Peyer's patch (tissue), 4 donors: ENCODE measurements around the gene TRPM8.

Source experiments
- POLR2A ChIP-seq, 2 donors: fragments of 450-650 bp; IDR thresholded peaks; one replicate each; pipeline ENCODE4 v1.5.1; 2017; ENCODE audit warnings: antibody characterized with exemption in 2 of 2, mild to moderate bottlenecking in 2 of 2, moderate library complexity in 2 of 2
- TF ChIP-seq, protein P1 (sequence below), 6 experiments: fragments of 450-650 bp in 4 of 6; fragments of 200-600 bp in 2 of 6; sonication (generic) in 1 of 6; IDR thresholded peaks; one replicate each; pipeline ENCODE4 v1.5.1; 2017 to 2019; ENCODE audit warnings: antibody characterized with exemption in 6 of 6, mild to moderate bottlenecking in 3 of 6, moderate library complexity in 1 of 6

DNA sequence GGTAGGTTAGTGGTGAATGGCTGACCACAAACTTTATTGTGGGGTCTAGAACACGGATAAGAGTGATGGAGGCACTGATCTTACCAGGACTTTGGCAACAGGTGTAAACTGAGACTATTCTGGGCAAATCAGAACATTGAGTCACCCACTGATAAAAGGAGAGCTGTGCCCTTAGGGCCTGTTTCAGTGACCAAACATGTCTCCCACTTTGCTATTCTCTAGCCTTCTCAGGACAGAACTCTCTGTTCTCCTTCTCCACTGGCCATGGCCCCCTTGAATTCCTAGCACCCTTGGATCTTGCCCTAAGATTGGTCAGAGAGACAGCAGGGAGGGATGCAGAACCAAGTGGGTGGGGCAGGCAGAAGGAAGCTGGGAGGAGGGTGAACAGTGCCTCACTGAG lies 18.3 kb downstream of the TRPM8 start:
- TF ChIP-seq POLR2A (IDR thresholded peaks at IDR 0.05) = no peak
- TF ChIP-seq, protein P1, sequence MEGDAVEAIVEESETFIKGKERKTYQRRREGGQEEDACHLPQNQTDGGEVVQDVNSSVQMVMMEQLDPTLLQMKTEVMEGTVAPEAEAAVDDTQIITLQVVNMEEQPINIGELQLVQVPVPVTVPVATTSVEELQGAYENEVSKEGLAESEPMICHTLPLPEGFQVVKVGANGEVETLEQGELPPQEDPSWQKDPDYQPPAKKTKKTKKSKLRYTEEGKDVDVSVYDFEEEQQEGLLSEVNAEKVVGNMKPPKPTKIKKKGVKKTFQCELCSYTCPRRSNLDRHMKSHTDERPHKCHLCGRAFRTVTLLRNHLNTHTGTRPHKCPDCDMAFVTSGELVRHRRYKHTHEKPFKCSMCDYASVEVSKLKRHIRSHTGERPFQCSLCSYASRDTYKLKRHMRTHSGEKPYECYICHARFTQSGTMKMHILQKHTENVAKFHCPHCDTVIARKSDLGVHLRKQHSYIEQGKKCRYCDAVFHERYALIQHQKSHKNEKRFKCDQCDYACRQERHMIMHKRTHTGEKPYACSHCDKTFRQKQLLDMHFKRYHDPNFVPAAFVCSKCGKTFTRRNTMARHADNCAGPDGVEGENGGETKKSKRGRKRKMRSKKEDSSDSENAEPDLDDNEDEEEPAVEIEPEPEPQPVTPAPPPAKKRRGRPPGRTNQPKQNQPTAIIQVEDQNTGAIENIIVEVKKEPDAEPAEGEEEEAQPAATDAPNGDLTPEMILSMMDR (IDR thresholded peaks at IDR 0.05) = no peak
